ENCODE data around the gene CRABP2.

The CRABP2 gene

GRCh38 chr1:156689035-156689952 is 16.1 kb downstream of the CRABP2 start:
- DNase-seq: peak; percentile 79

GRCh38 chr1:156684227-156684782 is 21.1 kb downstream of the CRABP2 start:
- DNase-seq: no peak

- DNase-seq: no peak
Measured at GRCh38 chr1:156682166-156682890, 23.1 kb downstream of the CRABP2 start.

DNA sequence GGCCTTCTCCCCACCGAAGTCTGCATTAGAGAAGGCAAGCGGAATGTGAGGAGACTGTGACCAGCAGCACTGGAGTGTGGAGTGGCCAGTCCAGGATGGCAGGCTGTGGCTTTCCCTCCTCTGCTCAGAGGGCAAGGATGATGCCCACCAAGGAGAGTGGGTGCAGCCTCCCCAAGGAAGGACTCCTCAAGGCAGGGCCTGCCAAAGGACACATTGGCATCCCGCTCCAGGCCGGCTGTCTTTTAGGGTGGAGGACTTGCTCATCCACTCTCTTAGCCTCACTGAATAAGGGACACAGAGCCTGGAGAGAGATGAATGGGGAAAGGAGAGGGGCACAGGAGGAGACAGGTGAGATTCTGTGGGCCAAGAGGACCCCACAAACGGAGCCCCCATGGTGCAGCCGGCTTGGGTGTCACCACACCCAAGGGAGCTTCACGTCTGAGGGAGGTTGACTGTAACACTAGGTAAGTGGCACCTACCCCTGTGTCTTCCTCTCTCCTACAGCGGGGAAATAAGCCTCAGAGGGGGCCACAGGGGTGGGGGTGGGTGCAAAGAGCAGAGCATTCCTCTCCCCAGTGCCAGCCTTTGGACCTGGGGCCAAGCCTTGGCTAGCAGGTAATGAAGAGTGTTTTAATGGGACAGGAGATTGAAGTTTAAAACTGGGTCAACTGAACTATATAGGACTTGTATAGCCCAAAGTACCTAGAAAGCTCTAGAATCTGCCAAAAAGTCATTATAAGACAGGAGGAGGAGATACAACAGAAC is 24.0 kb downstream of the CRABP2 start:
- DNase-seq: no peak

- no peak for DNase-seq
Measured at GRCh38 chr1:156680056-156680455, 25.3 kb downstream of the CRABP2 start.

GRCh38 chr1:156677616-156678596 is 27.5 kb downstream of the CRABP2 start:
- peak; percentile 51 for DNase-seq

DNA sequence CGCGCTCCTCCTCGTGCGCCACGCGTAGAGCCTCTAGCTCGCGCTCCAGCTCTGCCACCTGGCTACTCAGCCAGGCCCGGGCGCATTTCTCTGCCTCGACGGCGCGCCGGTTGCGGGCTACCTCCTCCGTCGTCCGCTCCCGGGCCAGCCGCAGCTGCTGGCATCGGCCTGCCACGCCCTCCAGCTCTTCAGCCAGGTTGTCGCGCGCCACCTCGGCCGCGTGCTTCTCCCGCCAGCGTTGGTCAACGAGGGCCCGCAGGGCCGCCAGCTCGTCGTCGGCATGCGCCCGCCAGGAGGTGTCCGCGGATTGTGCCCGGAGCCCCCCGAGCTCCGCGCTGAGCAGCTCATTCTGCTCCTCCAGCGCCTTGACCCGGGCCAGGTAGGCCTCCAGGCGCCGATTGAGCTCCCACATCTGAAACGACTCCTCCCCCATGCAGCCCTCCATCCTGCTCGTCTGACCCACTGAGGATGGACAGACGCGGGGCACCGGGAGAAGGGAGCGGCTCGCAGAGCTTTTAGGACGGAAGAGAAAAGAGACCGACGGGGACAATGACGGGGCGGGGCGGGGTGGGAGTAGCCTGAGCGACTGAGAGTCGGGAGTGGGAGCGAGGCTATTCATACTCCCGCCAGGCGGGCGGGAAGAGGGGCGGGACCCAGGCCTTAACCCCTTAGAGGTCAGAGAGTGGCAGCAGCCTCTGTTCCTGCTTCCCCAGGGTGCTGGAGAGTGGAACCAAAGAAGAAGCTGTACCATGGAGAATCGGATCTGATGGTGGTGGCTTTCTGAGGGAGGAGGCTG is 28.4 kb downstream of the CRABP2 start, which contains the start of gene NES:
NES (minus strand) TSS at position 588 of the 796 bp plus-strand sequence; CDS start at position 445, 143 bp downstream.
- peak; percentile 36 for DNase-seq

DNA sequence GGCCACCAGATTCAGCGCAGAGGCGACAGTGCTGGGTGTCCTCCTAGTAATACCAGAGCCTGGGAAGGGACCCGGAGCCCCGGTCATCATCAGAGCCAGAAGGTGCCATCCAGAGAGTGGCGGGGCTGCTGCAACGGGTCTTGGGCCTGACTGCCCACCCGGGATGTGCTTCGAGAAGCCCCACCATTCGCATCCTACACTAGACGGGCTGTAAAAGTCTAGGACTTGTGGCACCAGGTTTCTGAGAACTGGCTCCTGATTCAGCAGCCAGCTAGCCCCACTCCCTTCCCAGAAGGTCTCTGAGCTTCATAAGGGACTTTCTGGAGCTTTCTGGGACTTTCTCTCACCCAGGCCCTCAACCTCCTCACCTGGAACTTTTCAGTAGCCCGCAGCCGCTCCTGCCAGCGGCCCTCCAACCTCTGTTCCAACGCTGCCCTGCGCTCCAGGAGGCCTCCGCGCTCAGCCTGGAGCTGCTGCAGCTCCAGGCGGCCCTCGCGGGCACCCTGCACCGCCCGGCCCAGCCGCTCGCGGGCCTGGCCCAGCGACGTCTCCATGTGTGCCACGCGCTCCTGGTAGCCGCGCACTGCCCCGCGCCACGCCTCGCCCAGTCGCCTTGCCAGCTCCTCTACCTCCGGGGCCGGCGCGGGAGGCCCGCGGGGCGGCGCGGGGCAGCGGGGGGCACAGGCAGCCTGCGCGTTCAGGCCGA is 29.1 kb downstream of the CRABP2 start:
- DNase-seq: no peak

GRCh38 chr1:156675210-156676113 is 29.9 kb downstream of the CRABP2 start:
- DNase-seq: no peak

- no peak for DNase-seq
Measured at GRCh38 chr1:156673387-156674121, 31.8 kb downstream of the CRABP2 start.

DNA sequence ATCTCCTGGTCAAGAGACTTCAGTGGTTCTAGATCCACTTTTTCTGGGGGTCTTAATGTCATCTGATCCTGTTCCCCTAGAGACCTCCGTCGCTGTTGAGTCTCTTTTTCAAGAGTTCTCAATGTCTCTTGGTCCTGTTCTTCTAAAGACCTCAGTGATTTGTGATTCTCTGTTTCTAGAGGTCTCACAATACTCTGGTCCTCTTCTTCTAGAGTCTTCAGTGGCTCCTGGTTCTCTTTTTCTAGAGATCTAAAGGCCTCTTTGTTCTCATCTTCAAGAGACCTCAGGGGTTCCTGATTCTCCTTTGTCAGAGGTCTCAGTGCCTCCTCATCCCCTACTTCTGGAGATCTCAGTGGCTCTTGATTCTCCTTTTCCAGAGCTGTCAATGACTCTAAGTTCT is 33.6 kb downstream of the CRABP2 start:
- DNase-seq: no peak

DNA sequence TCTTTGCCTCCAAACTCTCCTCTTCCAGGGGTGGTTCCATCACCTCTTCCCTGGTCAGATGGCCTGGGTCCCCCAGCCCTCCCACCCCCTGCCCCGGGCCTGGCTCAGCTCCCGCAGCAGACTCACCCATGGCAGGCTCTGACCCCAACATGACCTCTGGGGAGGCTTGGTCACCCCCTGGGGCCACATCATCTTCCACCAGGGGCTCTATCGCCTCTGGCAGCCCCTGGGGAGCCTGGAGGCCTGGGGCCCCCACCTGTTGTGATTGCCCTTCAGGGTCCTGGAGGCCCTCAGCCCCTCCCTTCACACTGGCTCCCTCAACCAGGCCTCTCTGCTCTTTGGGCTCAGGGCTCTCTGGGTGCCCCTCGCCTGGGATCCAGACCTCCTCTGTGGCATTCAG is 34.6 kb downstream of the CRABP2 start:
- DNase-seq: no peak

GRCh38 chr1:156670359-156670758 is 35.0 kb downstream of the CRABP2 start:
- DNase-seq: no peak

DNA sequence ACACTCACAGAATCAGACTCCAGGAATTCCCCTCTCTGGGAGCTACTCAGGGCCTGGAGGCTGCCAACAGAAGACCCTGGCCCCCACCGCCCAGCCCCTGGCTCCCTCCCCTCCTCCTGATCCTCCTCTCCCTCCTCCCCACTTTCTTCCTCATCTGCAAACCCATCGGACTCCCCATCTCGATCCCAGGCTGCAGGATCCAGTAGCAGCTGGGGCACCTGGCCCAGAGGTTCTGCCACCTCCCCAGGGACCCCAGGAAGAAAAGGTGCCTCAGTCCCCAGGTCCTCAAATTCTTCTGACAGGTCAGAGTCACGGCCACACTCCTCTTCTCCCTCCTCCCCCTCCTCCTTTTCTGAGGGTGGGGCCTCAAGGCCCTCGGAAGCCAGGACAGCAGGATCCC is 35.6 kb downstream of the CRABP2 start:
- no peak for DNase-seq

GRCh38 chr1:156668801-156669637 is 36.4 kb downstream of the CRABP2 start:
- DNase-seq: no peak

GRCh38 chr1:156667968-156668709 is 37.2 kb downstream of the CRABP2 start:
- no peak for DNase-seq

GRCh38 chr1:156667610-156667967 is 37.8 kb downstream of the CRABP2 start:
- no peak for DNase-seq

All from NCI-H345 (cell line).